Ovary (tissue), 3 donors: ENCODE results near the gene PLIN4.

Source experiments
- POLR2A ChIP-seq: fragments of 450-650 bp; IDR thresholded peaks from one replicate; pipeline ENCODE4 v1.6.1; 2017; ENCODE audit warnings: antibody characterized with exemption, mild to moderate bottlenecking, moderate library complexity
- TF ChIP-seq, protein P1 (sequence below), 3 donors: fragments of 450-650 bp in 2 of 3; fragments of 200-600 bp in 1 of 3; IDR thresholded peaks; one replicate each; pipeline versions ENCODE4 v1.5.1 to v1.8.0; 2016 to 2022; ENCODE audit warnings: antibody characterized with exemption in 3 of 3, mild to moderate bottlenecking in 1 of 3
- donor health status: DM: no; HTN: no; CAD: no.

DNA sequence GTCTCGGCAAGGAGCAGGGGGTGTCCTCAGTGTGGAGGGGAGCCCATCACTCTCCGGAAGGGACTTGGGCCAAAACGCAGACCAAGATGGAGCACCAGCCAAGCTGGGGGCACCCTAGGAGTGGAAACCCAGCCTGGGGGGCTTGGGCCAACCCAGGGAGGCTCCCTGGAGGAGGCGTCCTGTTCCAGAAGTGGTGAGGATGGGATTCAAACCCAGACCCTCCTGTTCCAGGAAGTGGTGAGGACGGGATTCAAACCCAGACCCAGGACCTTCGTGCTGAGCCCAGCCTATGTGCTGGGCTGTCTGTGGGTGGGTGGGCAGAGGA is 848 bp upstream of the PLIN4 start:
- TF ChIP-seq POLR2A, result no peak
- TF ChIP-seq, protein P1, sequence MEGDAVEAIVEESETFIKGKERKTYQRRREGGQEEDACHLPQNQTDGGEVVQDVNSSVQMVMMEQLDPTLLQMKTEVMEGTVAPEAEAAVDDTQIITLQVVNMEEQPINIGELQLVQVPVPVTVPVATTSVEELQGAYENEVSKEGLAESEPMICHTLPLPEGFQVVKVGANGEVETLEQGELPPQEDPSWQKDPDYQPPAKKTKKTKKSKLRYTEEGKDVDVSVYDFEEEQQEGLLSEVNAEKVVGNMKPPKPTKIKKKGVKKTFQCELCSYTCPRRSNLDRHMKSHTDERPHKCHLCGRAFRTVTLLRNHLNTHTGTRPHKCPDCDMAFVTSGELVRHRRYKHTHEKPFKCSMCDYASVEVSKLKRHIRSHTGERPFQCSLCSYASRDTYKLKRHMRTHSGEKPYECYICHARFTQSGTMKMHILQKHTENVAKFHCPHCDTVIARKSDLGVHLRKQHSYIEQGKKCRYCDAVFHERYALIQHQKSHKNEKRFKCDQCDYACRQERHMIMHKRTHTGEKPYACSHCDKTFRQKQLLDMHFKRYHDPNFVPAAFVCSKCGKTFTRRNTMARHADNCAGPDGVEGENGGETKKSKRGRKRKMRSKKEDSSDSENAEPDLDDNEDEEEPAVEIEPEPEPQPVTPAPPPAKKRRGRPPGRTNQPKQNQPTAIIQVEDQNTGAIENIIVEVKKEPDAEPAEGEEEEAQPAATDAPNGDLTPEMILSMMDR (IDR thresholded peaks at IDR 0.05), result no peak
